Coronary artery (tissue), 2 donors: Measurements from ENCODE around the gene ORAI2.
A peak's percentile ranks its signal among the peaks of the same experiment; 100 is the strongest.

ENCODE experiments used
- DNase-seq: peaks from one replicate; pipeline ENCODE4 v3.0.0-alpha.2; 2017; ENCODE audit warnings: low spot score
- H3K27ac ChIP-seq, 2 donors: fragments of 200-600 bp; sonication (generic); one replicate each; pipeline ENCODE4 v1.5.1; 2016 to 2019
- H3K4me3 ChIP-seq: fragments of 200-600 bp; sonication (generic); 2 replicates; pipeline ENCODE4 v1.5.1; 2016; ENCODE audit warnings: mild to moderate bottlenecking, moderate library complexity
- CTCF ChIP-seq: fragments of 200-600 bp; sonication (generic); IDR thresholded peaks from one replicate; pipeline ENCODE4 v1.5.1; 2019; ENCODE audit warnings: antibody characterized with exemption

ORAI2 gene

GRCh38 chr7:102424129-102424551 is 9.2 kb upstream of the ORAI2 start:
- no peak for TF ChIP-seq CTCF
- H3K27ac ChIP-seq: no peak overlapping the region
- no peak for DNase-seq

DNA sequence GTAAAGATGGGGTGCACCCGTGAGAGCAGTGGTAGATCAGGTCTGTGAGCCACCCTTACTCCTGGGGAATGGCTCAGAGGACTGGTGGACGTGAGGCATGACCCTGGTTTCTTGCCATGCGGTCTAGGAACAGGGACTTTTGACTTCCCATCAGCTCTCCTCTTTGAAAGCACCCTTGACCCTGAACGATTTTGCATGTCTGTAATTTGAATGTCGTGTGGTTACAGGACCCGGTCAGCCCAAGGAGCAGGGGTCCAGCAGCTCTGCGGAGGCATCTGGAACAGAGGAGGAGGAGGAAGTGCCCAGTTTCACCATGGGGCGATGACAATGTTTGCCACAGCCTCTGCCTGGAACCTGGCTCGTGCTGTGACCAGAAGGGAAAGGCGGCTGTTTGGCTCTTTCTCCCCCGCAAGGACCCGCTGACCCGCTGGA is 8.6 kb upstream of the ORAI2 start:
- Histone ChIP-seq H3K4me3 (no peak overlapping the region), H3K27ac (no peak overlapping the region)
- no peak for TF ChIP-seq CTCF
- no peak for DNase-seq

More at GRCh38 chr7:102424129-102424551, 9.2 kb upstream of the ORAI2 start:
- H3K4me3 ChIP-seq: no peak overlapping the region

DNA sequence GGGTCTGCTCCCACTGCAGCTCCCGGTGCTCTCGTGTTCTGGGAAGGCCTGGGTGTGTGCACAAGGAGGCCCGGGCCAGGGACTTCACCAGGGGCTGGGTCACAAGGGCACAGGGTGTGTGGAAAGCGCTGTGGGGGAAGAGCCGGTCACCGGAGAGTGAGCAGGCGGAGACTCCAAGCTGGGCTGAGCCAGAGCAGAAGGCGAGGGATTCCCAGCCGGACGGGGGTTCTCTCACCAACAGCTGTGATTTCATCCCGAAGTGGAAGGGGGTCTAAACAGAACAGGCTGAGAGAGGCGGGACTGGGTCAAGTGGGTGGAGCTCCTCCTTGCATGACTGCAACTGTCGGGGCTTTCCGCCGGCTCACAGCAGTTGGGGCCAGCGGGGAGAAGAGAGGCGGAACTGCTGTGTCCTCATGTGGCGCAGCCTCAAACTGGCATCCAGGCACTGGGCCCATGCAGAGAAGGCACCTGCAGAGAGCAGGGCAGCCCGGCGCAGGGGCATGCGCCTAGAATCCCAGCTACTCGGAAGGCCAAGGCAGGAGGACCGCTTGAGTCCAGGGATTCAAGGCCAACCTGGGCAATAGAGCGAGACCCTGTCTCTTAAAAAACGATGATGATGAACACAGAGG is 7.6 kb upstream of the ORAI2 start:
- no peak for TF ChIP-seq CTCF
- Histone ChIP-seq H3K4me3 (no peak overlapping the region), H3K27ac (peak overlapping the region in 1 of 2 donors; percentile 48)
- no peak for DNase-seq

DNA sequence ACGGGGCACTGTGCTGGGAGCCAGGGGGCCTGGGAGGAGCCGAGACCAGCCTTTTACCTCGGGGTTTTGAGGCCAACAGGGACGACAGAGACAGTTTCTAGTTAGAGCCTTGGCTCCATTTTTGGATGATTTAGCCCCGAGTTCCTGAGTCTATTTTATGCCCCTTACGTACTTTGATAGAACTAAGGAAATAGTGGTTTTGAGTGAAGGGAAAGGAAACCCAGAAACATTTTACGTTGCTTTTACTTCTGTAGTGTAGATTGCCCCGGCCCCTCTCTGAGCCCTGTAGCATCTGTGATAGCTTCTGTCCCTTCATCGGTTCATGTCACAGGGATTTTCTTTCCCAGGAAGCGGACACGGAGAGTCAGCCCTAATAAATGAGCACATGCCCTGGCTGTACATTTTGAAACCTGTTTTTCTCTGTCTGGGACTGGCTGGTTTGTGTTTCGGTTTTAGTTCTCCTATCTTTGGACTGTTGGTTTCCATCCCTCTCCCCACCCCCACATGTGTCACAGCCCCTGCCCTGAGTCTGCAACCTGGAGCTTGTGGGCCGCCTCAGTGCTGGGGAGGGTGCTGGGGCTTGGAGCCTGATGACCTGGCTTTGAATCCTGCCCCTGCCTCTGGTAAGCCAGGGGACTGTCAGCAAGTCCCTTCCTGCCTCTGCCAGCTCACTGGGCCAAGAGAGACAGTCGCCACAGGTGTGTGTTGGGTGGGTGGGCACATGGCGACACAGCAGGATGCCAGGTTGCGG is 6.9 kb upstream of the ORAI2 start:
- Histone ChIP-seq H3K27ac (peak overlapping the region in 1 of 2 donors; percentile 48), H3K4me3 (no peak overlapping the region)
- DNase-seq: no peak

DNA sequence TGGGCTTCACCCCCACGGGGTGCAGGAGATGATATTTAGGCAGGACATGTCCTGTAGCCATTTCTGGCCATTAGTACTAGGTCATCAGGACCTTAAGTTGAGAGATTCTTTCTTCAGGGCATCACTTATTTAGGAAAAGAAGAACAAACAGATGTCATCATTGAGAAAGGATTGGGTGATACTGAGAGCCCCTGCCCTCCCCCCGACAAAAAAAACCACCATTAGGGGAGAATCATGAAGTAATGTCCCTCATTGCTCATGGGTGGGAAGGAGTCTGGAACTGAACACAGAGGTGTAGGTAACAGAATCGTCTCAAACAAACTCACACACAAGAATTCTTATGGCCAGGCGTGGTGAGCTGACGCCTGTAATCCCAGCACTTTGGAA is 6.4 kb upstream of the ORAI2 start:
- H3K4me3 ChIP-seq: no peak overlapping the region
- H3K27ac ChIP-seq: peak overlapping the region in 1 of 2 donors; percentile 48
- TF ChIP-seq CTCF: no peak
- no peak for DNase-seq

More for the DNA sequence above, 6.9 kb upstream of the ORAI2 start:
- TF ChIP-seq CTCF: no peak

DNA sequence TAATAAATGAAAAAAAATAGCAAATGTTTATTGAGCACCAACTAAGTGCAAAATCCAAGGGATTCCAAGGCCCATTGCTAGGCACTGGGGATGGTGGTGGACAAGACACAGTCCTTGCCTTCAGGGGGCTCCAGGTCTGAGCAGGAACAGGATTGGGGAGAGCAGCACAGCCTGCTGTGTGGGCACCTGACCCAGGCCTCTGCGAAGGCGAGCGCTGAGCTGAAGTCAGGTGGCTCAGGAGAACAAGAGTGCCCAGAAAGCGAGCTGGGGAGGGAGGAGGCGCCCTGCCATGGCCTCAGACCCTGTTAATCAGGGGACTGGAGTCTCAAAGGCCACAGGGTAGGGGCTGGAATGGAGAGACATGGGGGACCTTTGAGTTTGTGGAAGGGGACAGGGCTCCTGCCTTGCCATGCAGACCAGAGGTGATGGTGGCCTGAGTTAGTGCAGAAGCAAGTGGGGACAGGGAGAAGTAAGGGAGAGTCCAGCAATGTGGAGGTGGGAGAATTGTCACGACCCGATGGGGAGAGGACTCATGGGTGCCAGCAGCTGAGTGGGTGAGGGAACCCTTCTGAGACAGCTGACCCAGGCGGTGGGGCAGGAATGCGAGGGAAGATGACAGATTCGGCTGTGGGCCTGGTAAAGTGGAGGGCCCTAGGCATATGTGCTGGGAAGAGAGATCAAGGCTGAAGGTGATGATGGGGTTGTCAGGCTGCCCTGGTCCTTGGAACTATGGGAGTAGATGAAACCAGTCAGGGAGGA is 4.1 kb upstream of the ORAI2 start:
- TF ChIP-seq CTCF: no peak
- Histone ChIP-seq H3K27ac (no peak overlapping the region), H3K4me3 (no peak overlapping the region)
- DNase-seq: no peak
